Measurements from ENCODE around the gene ALG12.

- no peak for TF ChIP-seq CTCF (IDR thresholded peaks at IDR 0.05)
- TF ChIP-seq TCF7 (CRISPR knock-in tag; IDR thresholded peaks at IDR 0.05; ENCODE audit: low read depth): no peak
- TF ChIP-seq RORB (CRISPR knock-in tag; IDR thresholded peaks at IDR 0.05): no peak
- no peak for TF ChIP-seq ZNF512 (CRISPR knock-in tag; IDR thresholded peaks at IDR 0.05; ENCODE audit: borderline replicate concordance)
- TF ChIP-seq ATF3 (CRISPR knock-in tag; conservative IDR thresholded peaks at IDR 0.05): no peak
- TF ChIP-seq NR2C2 (CRISPR knock-in tag; IDR thresholded peaks at IDR 0.05): no peak
Observed at GRCh38 chr22:49861642-49862495, 56.4 kb downstream of the ALG12 start.

Measured in WTC11 (cell line).